K562 (cell line): ENCODE results near the gene PAX8. TPM values are rescaled to one million over a fixed set of nuclear protein-coding genes. Genes with fewer than 3 reads are reported as not detected.

Experiments
- BRD4 ChIP-seq: fragments of 200-600 bp; sonication (generic); IDR thresholded peaks from 2 replicates; pipeline ENCODE4 v1.6.1; 2017; ENCODE audit warnings: inconsistent platforms
- CAMTA2 ChIP-seq: fragments of 250-450 bp; sonication (Bioruptor Pico); conservative IDR thresholded peaks from 2 replicates; pipeline ENCODE4 v1.5.1; 2022
- CHCHD3 ChIP-seq: fragments of 250-450 bp; sonication (Bioruptor Pico); IDR thresholded peaks from 2 replicates; pipeline ENCODE4 v2.1.2; 2022; ENCODE audit warnings: mild to moderate bottlenecking
- CTCF ChIP-seq, 3 experiments: IDR thresholded peaks in 2 of 3; conservative IDR thresholded peaks in 1 of 3; 2 replicates each; pipeline ENCODE4 v1.5.1; 2011 to 2012; ENCODE audit warnings: low read length in 3 of 3, mild to moderate bottlenecking in 3 of 3, control low read depth in 2 of 3, improper control_type of control experiment in 1 of 3, inconsistent platforms in 1 of 3, low read depth in 1 of 3, mixed read lengths in 1 of 3, moderate library complexity in 1 of 3; ENCODE audit not compliant: insufficient read depth in 2 of 3
- ERF ChIP-seq: fragments of 450-650 bp; formaldehyde crosslinking; IDR thresholded peaks from 2 replicates; pipeline ENCODE4 v1.4.0; 2020; ENCODE audit warnings: mild to moderate bottlenecking, mixed read lengths
- FOXJ3 ChIP-seq: sonication (generic); formaldehyde crosslinking; IDR thresholded peaks from 2 replicates; pipeline ENCODE4 v1.4.0; 2020; ENCODE audit warnings: mild to moderate bottlenecking, missing genetic modification reagents
- KLF1 ChIP-seq: fragments of 450-650 bp; IDR thresholded peaks from 2 replicates; pipeline ENCODE4 v1.6.1; 2016; ENCODE audit warnings: missing genetic modification characterization, missing compliant biosample characterization
- NCOA4 ChIP-seq: fragments of 450-650 bp; IDR thresholded peaks from 2 replicates; pipeline ENCODE4 v1.6.1; 2018; ENCODE audit warnings: mild to moderate bottlenecking; ENCODE audit not compliant: partially characterized antibody
- NR1H2 ChIP-seq: sonication (generic); formaldehyde crosslinking; IDR thresholded peaks from 2 replicates; pipeline ENCODE4 v1.4.0; 2020; ENCODE audit warnings: mild to moderate bottlenecking, missing genetic modification reagents
- PHB2 ChIP-seq: fragments of 450-650 bp; IDR thresholded peaks from 2 replicates; pipeline ENCODE4 v1.6.1; 2017; ENCODE audit warnings: low read depth
- PKNOX1 ChIP-seq: fragments of 450-650 bp; IDR thresholded peaks from 2 replicates; pipeline ENCODE4 v1.6.1; 2016
- PTRF ChIP-seq: fragments of 450-650 bp; IDR thresholded peaks from 2 replicates; pipeline ENCODE4 v1.6.1; 2016; ENCODE audit warnings: mild to moderate bottlenecking, missing genetic modification characterization, missing compliant biosample characterization
- RCOR1 ChIP-seq, 2 experiments: IDR thresholded peaks; 2 replicates each; pipeline ENCODE4 v1.6.1; 2012; ENCODE audit warnings: low read depth in 2 of 2, low read length in 2 of 2, borderline replicate concordance in 1 of 2, improper control_type of control experiment in 1 of 2
- RFX7 ChIP-seq: fragments of 250-450 bp; sonication (Bioruptor Pico); IDR thresholded peaks from 2 replicates; pipeline ENCODE4 v1.5.1; 2021; ENCODE audit warnings: mild to moderate bottlenecking
- SRSF9 ChIP-seq: fragments of 200-400 bp; formaldehyde crosslinking; IDR thresholded peaks from 2 replicates; pipeline ENCODE4 v1.6.1; 2017; ENCODE audit warnings: low read depth, low read length, borderline replicate concordance
- TARDBP ChIP-seq: fragments of 450-650 bp; IDR thresholded peaks from 2 replicates; pipeline ENCODE4 v1.6.1; 2016
- UBTF ChIP-seq, 2 experiments: IDR thresholded peaks; 2 replicates each; pipeline ENCODE4 v1.6.1; 2012; ENCODE audit warnings: improper control_type of control experiment in 2 of 2, low read depth in 2 of 2, low read length in 2 of 2, borderline replicate concordance in 1 of 2
- ZNF134 ChIP-seq: fragments of 250-450 bp; sonication (Bioruptor Pico); conservative IDR thresholded peaks from 2 replicates; pipeline ENCODE4 v1.4.0; 2020
- polyA plus RNA-seq, 8 experiments: library from polyadenylated mRNA; depleted of rRNA in 4 of 8; stranded (reverse) in 5 of 8; unstranded in 3 of 8; fragments of >200 nt; fragmentation: Nextera tagmentation in 2 of 8; fragmentation: Illumina TruSeq in 1 of 8; extraction: Ambion mirVana in 2 of 8; extraction: Trizol in 1 of 8; gene quantifications; 2 replicates each; pipeline versions ENCODE4 v1.2.1 to v1.2.3, GENCODE V29; 2011 to 2014; ENCODE audit warnings: inconsistent platforms in 1 of 8, missing spikeins in 1 of 8
- total RNA-seq, 7 experiments: library from RNA; depleted of rRNA in 6 of 7; stranded (reverse); fragments of >200 nt in 6 of 7; fragmentation: Illumina TruSeq in 2 of 7; extraction: Trizol in 2 of 7; gene quantifications; 2 replicates each; pipeline versions ENCODE4 v1.2.1 to v1.2.3, GENCODE V29; 2011 to 2021; ENCODE audit warnings: low replicate concordance in 1 of 7
- TF ChIP-seq, protein P1 (sequence below): fragments of 450-650 bp; IDR thresholded peaks from 2 replicates; pipeline ENCODE4 v1.6.1; 2014; ENCODE audit warnings: low read depth, mild to moderate bottlenecking, moderate library complexity, borderline replicate concordance

Gene PAX8
- total and polyA plus RNA-seq, 9 of the 15 experiments (the other 6 are each of a cell fraction or from before 2014, with no cell fraction given): 0.13 to 2.1 (median 0.51) TPM

DNA sequence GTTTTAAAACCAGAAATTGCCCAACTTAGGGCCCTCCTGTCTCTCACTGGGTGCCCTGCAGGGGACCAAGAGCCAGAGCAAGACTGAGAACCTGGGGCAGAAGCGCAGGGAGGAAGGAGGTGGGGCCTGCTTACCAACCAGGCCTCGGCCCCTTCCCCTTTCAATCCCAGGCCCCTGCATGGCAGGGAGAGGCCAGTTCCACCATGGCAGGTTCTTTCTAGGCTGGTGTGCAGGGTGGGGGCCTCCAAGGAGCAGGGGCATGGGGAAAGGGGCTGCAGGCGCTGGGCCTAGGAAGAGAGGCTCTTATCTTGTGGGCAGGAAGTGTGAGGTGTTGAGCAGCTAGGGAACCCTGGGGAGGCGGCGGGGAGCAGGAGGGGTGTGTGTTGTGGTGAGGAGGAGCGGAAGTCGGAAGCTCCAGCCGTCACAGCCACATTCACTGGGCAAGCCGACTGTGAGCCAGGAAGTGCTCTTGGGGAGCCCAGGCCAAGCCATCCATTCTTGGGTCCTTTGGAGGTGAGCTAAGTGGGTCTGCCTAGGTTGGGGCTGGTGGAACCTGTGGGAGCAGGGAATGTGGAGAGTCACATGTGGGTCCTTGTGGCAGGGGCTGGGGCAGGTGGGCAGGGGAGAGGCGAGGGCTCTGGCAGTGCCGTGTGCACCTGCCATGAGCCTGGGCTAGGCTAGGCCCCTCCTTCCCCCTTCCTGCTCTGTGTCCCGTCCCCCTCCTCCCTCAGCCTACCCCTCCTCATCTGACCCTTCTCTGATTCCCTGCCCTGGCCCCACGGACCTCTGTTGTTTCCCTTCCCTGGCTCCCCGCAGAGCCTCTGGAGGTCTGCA lies 105.0 kb downstream of the PAX8 start, which contains the start of gene PSD4 (continued):
- TF ChIP-seq, protein P1, sequence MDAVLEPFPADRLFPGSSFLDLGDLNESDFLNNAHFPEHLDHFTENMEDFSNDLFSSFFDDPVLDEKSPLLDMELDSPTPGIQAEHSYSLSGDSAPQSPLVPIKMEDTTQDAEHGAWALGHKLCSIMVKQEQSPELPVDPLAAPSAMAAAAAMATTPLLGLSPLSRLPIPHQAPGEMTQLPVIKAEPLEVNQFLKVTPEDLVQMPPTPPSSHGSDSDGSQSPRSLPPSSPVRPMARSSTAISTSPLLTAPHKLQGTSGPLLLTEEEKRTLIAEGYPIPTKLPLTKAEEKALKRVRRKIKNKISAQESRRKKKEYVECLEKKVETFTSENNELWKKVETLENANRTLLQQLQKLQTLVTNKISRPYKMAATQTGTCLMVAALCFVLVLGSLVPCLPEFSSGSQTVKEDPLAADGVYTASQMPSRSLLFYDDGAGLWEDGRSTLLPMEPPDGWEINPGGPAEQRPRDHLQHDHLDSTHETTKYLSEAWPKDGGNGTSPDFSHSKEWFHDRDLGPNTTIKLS: no peak
- TF ChIP-seq PHB2 (no peak), RCOR1 (IDR thresholded peaks at IDR 0.05; ENCODE audit: borderline replicate concordance in 1 of 2, low read depth in 2 of 2, low read length in 2 of 2) (peak in 1 of 2 experiments; percentile 47; a peak in 2 of 4 replicates), ZNF134 (CRISPR knock-in tag) (no peak), TARDBP (no peak), PTRF (tag) (no peak), NR1H2 (CRISPR knock-in tag) (no peak), CTCF (IDR thresholded peaks at IDR 0.05 in 2 of 3, conservative IDR thresholded peaks at IDR 0.05 in 1 of 3; ENCODE audit: insufficient read depth in 2 of 3, low read depth in 1 of 3, low read length in 3 of 3) (no peak), NCOA4 (no peak), BRD4 (peak; percentile 29; the same call in 1 of the 2 replicates), KLF1 (tag) (no peak), PKNOX1 (no peak; the same call in 1 of the 2 replicates), UBTF (IDR thresholded peaks at IDR 0.05; ENCODE audit: borderline replicate concordance in 1 of 2, low read depth in 2 of 2, low read length in 2 of 2) (no peak), RFX7 (CRISPR knock-in tag) (no peak), SRSF9 (no peak), CAMTA2 (CRISPR knock-in tag) (no peak), CHCHD3 (CRISPR knock-in tag) (no peak), FOXJ3 (CRISPR knock-in tag) (no peak), ERF (CRISPR knock-in tag) (0 out of 2 replicates have a peak, but pooled peaks have one; percentile 66)
